Endothelial cell of umbilical vein (primary cell): ENCODE measurements around the gene CDCA3. TPM values are rescaled to one million over a fixed set of nuclear protein-coding genes. Genes with fewer than 3 reads are reported as not detected.

ENCODE experiments used
- Bru-seq: library from RNA; stranded (reverse); fragments of 400-500 nt; gene quantifications from one replicate; lab custom pipeline; 2021; lab: Mats Ljungman, UMichigan
- BruChase-seq, 2 experiments: library from RNA; stranded (reverse); fragments of 400-500 nt; gene quantifications; one replicate each; lab custom pipeline; 2021; lab: Mats Ljungman, UMichigan
- BruUV-seq: library from RNA; stranded (reverse); fragments of 400-500 nt; replicated peaks from 2 replicates; lab custom pipeline; 2021; lab: Mats Ljungman, UMichigan
- CTCF ChIA-PET: fragments of 300-600, 350-600 bp; sonication (Branson Sonifier 250); formaldehyde crosslinking; loops from one replicate; lab custom pipeline; 2021; ENCODE audit warnings: antibody characterized with exemption, inconsistent platforms; lab: Charles Lee
- POLR2A ChIA-PET: fragments of 300-600, 350-600 bp; sonication (Branson Sonifier 250); formaldehyde crosslinking; loops from one replicate; lab custom pipeline; 2021; ENCODE audit warnings: antibody characterized with exemption, inconsistent platforms; lab: Charles Lee
- DNase-seq: peaks from one replicate; pipeline ENCODE4 v3.0.0-alpha.2; 2011; ENCODE audit warnings: low read depth, low spot score
- FAIRE-seq: peaks from 2 replicates; lab custom pipeline; 2011; peaks lifted over from hg19 to GRCh38; lab: Jason Lieb, UNC
- H2AFZ ChIP-seq: 2 replicates; pipeline ENCODE4 v1.6.0; 2012; ENCODE audit warnings: low read depth, low read length, control low read depth, inconsistent platforms
- H3K27ac ChIP-seq: 2 replicates; pipeline ENCODE4 v1.5.1; 2011; ENCODE audit warnings: low read depth, mild to moderate bottlenecking, control low read depth, low read length, moderate library complexity; ENCODE audit not compliant: insufficient read depth
- H3K27me3 ChIP-seq, 2 experiments: 2 replicates each; pipeline versions ENCODE4 v1.6.0 to v1.6.1; 2011; ENCODE audit warnings: low read length in 2 of 2, mixed read lengths in 1 of 2; ENCODE audit not compliant: control insufficient read depth in 2 of 2, insufficient read depth in 2 of 2
- H3K36me3 ChIP-seq, 2 experiments: 2 replicates in 1 of 2; 3 replicates in 1 of 2; pipeline ENCODE4 v1.5.1; 2011; ENCODE audit warnings: low read length in 2 of 2, mild to moderate bottlenecking in 1 of 2, moderate library complexity in 1 of 2; ENCODE audit not compliant: control insufficient read depth in 2 of 2, insufficient read depth in 2 of 2; ENCODE audit errors: extremely low read depth in 1 of 2
- H3K4me1 ChIP-seq: 3 replicates; pipeline ENCODE4 v1.5.1; 2011; ENCODE audit warnings: mild to moderate bottlenecking, low read length; ENCODE audit not compliant: control insufficient read depth, insufficient read depth; ENCODE audit errors: extremely low read depth
- H3K4me2 ChIP-seq: 2 replicates; pipeline ENCODE4 v1.6.1; 2011; ENCODE audit warnings: low read length, control low read depth, mixed read lengths; ENCODE audit not compliant: insufficient read depth
- H3K4me3 ChIP-seq, 3 experiments: fragments of 200-600 bp in 1 of 3; sonication (generic), shearing (Covaris generic) in 1 of 3; replicated peaks in 1 of 3; 2 replicates each; pipeline ENCODE4 v1.5.1; 2011 to 2016; ENCODE audit warnings: control low read depth in 3 of 3, low read length in 3 of 3, mild to moderate bottlenecking in 2 of 3, inconsistent platforms in 1 of 3, low read depth in 1 of 3, moderate library complexity in 1 of 3; ENCODE audit not compliant: insufficient read depth in 1 of 3
- H3K79me2 ChIP-seq: 2 replicates; pipeline ENCODE4 v1.6.0; 2012; ENCODE audit warnings: low read length, inconsistent platforms; ENCODE audit not compliant: control insufficient read depth, insufficient read depth
- H3K9ac ChIP-seq: replicated peaks from 2 replicates; pipeline ENCODE3; 2011; ENCODE audit warnings: low read length, control low read depth; ENCODE audit not compliant: insufficient read depth; ENCODE audit errors: extremely low read depth
- H3K9me1 ChIP-seq: replicated peaks from 3 replicates; pipeline ENCODE4 v1.6.0; 2011; ENCODE audit warnings: mild to moderate bottlenecking, low read length; ENCODE audit not compliant: control insufficient read depth, insufficient read depth; ENCODE audit errors: extremely low read depth
- H3K9me3 ChIP-seq: replicated peaks from 2 replicates; pipeline ENCODE4 v1.5.1; 2012; ENCODE audit warnings: low read length, inconsistent platforms; ENCODE audit not compliant: control insufficient read depth, insufficient read depth
- H4K20me1 ChIP-seq: replicated peaks from 2 replicates; pipeline ENCODE3; 2011; ENCODE audit warnings: mild to moderate bottlenecking, low read length; ENCODE audit not compliant: control insufficient read depth, insufficient read depth; ENCODE audit errors: extremely low read depth
- CTCF ChIP-seq, 2 donors: IDR thresholded peaks; 1 replicate in 1 of 2; 2 replicates in 1 of 2; pipeline ENCODE4 v1.5.1; 2011; ENCODE audit warnings: low read length in 2 of 2, mild to moderate bottlenecking in 2 of 2, moderate library complexity in 2 of 2, control low read depth in 1 of 2, inconsistent platforms in 1 of 2, low read depth in 1 of 2; ENCODE audit not compliant: insufficient read depth in 1 of 2; ENCODE audit errors: extremely low read depth in 1 of 2
- EZH2 ChIP-seq: IDR thresholded peaks from 2 replicates; pipeline ENCODE4 v1.6.1; 2012; ENCODE audit warnings: borderline replicate concordance, low read depth, mild to moderate bottlenecking, moderate library complexity, low read length, inconsistent platforms; ENCODE audit not compliant: severe bottlenecking
- FOS ChIP-seq: IDR thresholded peaks from 2 replicates; pipeline ENCODE4 v1.6.1; 2011; ENCODE audit warnings: mild to moderate bottlenecking, low read length, moderate library complexity, borderline replicate concordance; ENCODE audit not compliant: insufficient read depth
- GATA2 ChIP-seq: IDR thresholded peaks from 2 replicates; pipeline ENCODE4 v1.7.0; 2011; ENCODE audit warnings: low read depth, mild to moderate bottlenecking, moderate library complexity, mixed read lengths, low read length; ENCODE audit not compliant: insufficient read length, insufficient read depth
- JUN ChIP-seq: IDR thresholded peaks from 2 replicates; pipeline ENCODE4 v1.6.1; 2011; ENCODE audit warnings: borderline replicate concordance, low read depth; ENCODE audit not compliant: insufficient read length, insufficient read depth
- MYC ChIP-seq: IDR thresholded peaks from one replicate; pipeline ENCODE4 v1.6.1; 2011; ENCODE audit warnings: mild to moderate bottlenecking, low read depth, low read length
- POLR2A ChIP-seq: IDR thresholded peaks from 2 replicates; pipeline ENCODE4 v1.6.1; 2012; ENCODE audit warnings: low read depth, mild to moderate bottlenecking, control low read depth, low read length
- POLR2AphosphoS5 ChIP-seq: IDR thresholded peaks from 2 replicates; pipeline ENCODE4 v1.6.1; 2012; ENCODE audit warnings: low read depth, mild to moderate bottlenecking, control low read depth, low read length, moderate library complexity; ENCODE audit not compliant: insufficient read depth
- dilution Hi-C: fragments of 300-500 bp; cut with MboI; formaldehyde crosslinking; loops from one replicate; pipeline ENCODE4 v1.15.0; 2019; ENCODE audit warnings: low sequenced_read_pairs; ENCODE audit not compliant: extremely low pct_ligation_motif_present
- intact Hi-C: fragments of 100-400 bp; cut with micrococcal nuclease; formaldehyde crosslinking; loops from one replicate; pipeline ENCODE4 v1.10.0; 2022
- long read RNA-seq: library from polyadenylated mRNA; stranded (forward); transcript quantifications from one replicate; pipeline ENCODE4 v2.0.0, GENCODE V29; 2021
- polyA minus RNA-seq, 3 experiments: library from RNA; depleted of rRNA, polyadenylated mRNA; stranded (reverse); fragments of >200 nt; gene quantifications; 1 replicate in 1 of 3; 2 replicates in 2 of 3; pipeline ENCODE4 v1.2.3, GENCODE V29; 2011
- polyA plus RNA-seq, 4 experiments: library from polyadenylated mRNA; depleted of rRNA in 3 of 4; stranded (reverse) in 3 of 4; unstranded in 1 of 4; fragments of >200 nt; gene quantifications; 2 replicates each; pipeline versions ENCODE4 v1.2.1 to v1.2.3, GENCODE V29; 2011 to 2012; ENCODE audit warnings: missing spikeins in 1 of 4
- total RNA-seq: library from RNA; stranded (reverse); gene quantifications from 2 replicates; pipeline ENCODE4 v1.2.3, GENCODE V29; 2021
- TF ChIP-seq, protein P1 (sequence below): IDR thresholded peaks from 2 replicates; pipeline ENCODE4 v1.6.1; 2011; ENCODE audit not compliant: insufficient read depth, insufficient read length

CDCA3 gene
- total RNA-seq: 44.3 and 44.8 TPM in 2 replicates
- 53.5 and 67.2 TPM in 2 replicates for polyA plus RNA-seq
- 53.7 and 54.4 TPM in 2 replicates for polyA plus RNA-seq (2011; cell fraction: cytosol; rRNA removed)
- polyA plus RNA-seq (2011; cell fraction: nucleus; rRNA removed): 67.2 and 95.9 TPM in 2 replicates
- 18.0 and 42.1 TPM in 2 replicates for polyA plus RNA-seq (2012)
- polyA minus RNA-seq: 23.0 and 24.7 TPM in 2 replicates
- 68.0 TPM for polyA minus RNA-seq (2011; cell fraction: cytosol; rRNA and poly(A)+ RNA removed)
- 22.1 and 29.1 TPM in 2 replicates for polyA minus RNA-seq (2011; cell fraction: nucleus; rRNA and poly(A)+ RNA removed)
- Bru-seq, nascent RNA: percentile 59 among the genes with signal in this experiment
- BruChase-seq, experiment 1, labeled RNA remaining after a 6-hour chase: percentile 64 among the genes with signal in this experiment
- BruChase-seq, experiment 2, labeled RNA remaining after a 2-hour chase: percentile 58 among the genes with signal in this experiment
- long read RNA-seq, transcript CDCA3-207 (6 exons, 1,943 nt): major isoform, 77 of 147 reads
- long read RNA-seq, transcript CDCA3-204 (5 exons, 1,327 nt): minor isoform, 9 of 147 reads
- long read RNA-seq, transcript CDCA3-208 (5 exons, 985 nt): minor isoform, 13 of 147 reads
- long read RNA-seq, partial matches to known transcripts: 13 of 147 reads
- long read RNA-seq, other reads (novel, unspliced or antisense): 31 of 147 reads

DNA sequence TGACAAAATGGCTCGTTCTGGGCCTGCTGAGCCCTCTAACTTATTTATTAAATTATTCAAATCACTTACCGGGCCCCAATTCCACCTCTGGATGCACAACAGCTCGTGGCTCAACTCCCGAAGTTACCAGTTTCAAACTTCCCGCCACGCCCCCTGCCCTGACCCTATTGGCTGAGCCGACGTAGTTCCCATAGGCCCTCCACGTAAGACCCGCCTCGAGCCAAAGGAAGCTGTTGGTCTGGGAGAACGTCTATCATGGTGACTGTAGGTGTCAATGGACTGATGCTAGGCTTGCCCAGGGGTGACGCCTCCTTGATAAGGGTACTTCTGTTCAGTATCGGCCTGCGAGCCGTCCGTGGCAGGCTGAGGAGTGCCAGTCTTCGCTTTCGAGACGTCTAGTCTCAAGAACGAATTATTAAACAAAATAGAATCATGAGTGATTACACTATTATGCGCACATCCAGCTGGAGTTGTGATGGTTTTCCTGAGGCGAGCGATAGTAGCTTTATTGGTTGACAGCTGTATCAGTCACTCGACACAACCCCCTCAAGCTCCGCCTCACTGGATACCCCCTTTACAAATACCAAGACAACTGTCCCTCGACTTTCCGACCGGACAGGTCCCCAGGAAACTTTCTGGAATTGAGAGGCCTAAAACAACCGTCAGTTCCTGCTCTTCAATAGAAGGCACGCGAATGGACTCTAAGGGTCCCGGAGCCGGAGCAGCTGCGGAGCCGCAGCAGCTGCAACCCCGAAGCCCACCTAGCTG lies at the start of gene CDCA3:
Gene CDCA3 (minus strand): TSS at position 134 of the 768 bp plus-strand sequence. CDS start 334 bp downstream, outside the sequence.
- peaks cover 24% of the 10 kb centered on the region for H3K4me1 ChIP-seq
- no peaks in the 10 kb centered on the region for H4K20me1 ChIP-seq
- H3K4me3 ChIP-seq: peak within 1 kb of the TSS; percentile 47 to 93 (median 70)
- FAIRE-seq (peak; percentile 100), DNase-seq (peak; percentile 97)
- ChIA-PET POLR2A (interaction anchor here (1.1 to 3.2 kb wide), 8 partner anchors 8 to 127 kb away, joined by 3 to 48 read pairs (median 6); partner anchors contain the start of genes COPS7A, MLF2, PTMS and SPSB2), CTCF (interaction anchor here (0.7 to 4.6 kb wide), 14 partner anchors 10 to 231 kb away, joined by 3 to 30 read pairs (median 4); partner anchors contain the start of genes COPS7A, GNB3, MLF2 and SPSB2)
- peak within 1 kb of the TSS; percentile 37 for H3K9ac ChIP-seq
- H3K9me3 ChIP-seq: no peaks in the 10 kb centered on the region
- H2AFZ ChIP-seq: peak within 1 kb of the TSS; percentile 56
- peak within 1 kb of the TSS; percentile 33 for H3K27ac ChIP-seq
- dilution Hi-C loops: no loop called here
- BruUV-seq: no TSS peak
- TF ChIP-seq POLR2AphosphoS5: peak; percentile 70
- TF ChIP-seq JUN: no peak
- no peak for TF ChIP-seq FOS
- peak; percentile 82 for TF ChIP-seq POLR2A
- no peak for TF ChIP-seq EZH2
- TF ChIP-seq GATA2: no peak
- TF ChIP-seq, protein P1, sequence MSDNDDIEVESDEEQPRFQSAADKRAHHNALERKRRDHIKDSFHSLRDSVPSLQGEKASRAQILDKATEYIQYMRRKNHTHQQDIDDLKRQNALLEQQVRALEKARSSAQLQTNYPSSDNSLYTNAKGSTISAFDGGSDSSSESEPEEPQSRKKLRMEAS: peak; percentile 37
- no peak for TF ChIP-seq MYC
- TF ChIP-seq CTCF (IDR thresholded peaks at IDR 0.05; ENCODE audit: extremely low read depth in 1 of 2, insufficient read depth in 1 of 2, low read depth in 1 of 2, low read length in 2 of 2): no peak
- H3K4me2 ChIP-seq: peak within 1 kb of the TSS; percentile 85
- peaks cover 12 to 20% of the 10 kb centered on the region in 2 experiments for H3K36me3 ChIP-seq
- H3K79me2 ChIP-seq: peaks cover 42% of the 10 kb centered on the region
- intact Hi-C loops: loop anchor here (1.0 to 2.0 kb wide), 2 partner anchors 17 to 98 kb away; partner anchors contain the start of gene MLF2
- no peaks in the 10 kb centered on the region for H3K27me3 ChIP-seq
- no peaks in the 10 kb centered on the region for H3K9me1 ChIP-seq
